ENCODE data around the gene SGCD.

DNA sequence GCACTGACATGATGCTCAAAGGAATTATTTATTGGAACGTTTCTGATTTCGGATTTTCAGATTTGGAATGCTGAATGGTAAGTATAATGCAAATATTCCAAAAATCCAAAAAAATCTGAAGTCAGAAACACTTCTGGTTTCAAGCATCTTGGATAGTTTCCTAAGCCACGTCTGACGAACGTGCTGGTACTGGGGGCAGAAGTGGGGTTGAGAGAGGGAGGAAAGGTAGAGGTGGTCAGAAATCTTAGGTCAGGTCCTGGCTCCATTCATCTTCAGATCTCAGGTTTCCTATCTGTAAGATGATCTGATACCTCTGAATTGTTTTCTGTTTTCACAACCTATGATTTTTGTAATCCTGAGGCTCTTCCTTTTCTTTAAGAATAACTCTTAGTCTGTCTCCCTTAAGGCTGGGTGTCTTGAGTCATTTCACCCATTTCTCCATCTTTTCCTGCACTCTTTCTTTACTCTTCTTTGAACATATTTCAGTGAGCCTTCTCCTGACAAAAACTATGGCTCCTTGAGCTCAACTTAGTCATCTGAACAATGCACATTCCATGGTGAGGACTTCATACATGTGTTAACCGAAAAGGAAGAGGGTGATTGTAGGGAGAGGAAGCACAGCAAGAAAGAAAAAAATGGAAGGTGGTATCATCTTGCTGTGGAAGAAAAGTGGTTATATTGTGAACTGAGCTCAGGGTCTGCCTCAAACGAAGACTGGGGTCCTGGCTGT is 3.3 kb downstream of the SGCD start:
- TF ChIP-seq CTBP1 (IDR thresholded peaks at IDR 0.05; ENCODE audit: borderline replicate concordance), result no peak
- TF ChIP-seq NFRKB (IDR thresholded peaks at IDR 0.05), result no peak
- no peak for TF ChIP-seq FOXM1 (IDR thresholded peaks at IDR 0.05; ENCODE audit: borderline replicate concordance)

Measured in HEK293T (cell line).